HG02642 (cell line): ENCODE data around the gene MAGI3.
"Not testable (repeated sequence)": the region's sequence is repeated elsewhere in the genome, so short reads cannot be mapped to it uniquely, and the experiment has no call there.

ENCODE experiments used
- ATAC-seq: cut with Tn5 transposase; IDR thresholded peaks from one replicate; pipeline ENCODE4 v1.9.1; 2021; ENCODE audit warnings: mild to moderate bottlenecking; ENCODE audit not compliant: unreplicated experiment, poor library complexity

MAGI3 gene

GRCh38 chr1:113677250-113678158 lies 287.2 kb downstream of the MAGI3 start:
- ATAC-seq: no peak

GRCh38 chr1:113678159-113678469 lies 287.8 kb downstream of the MAGI3 start:
- no peak for ATAC-seq

GRCh38 chr1:113681596-113682337 lies 291.5 kb downstream of the MAGI3 start:
- no peak for ATAC-seq

GRCh38 chr1:113683384-113684152 lies 293.3 kb downstream of the MAGI3 start:
- ATAC-seq: no peak

GRCh38 chr1:113684153-113684541 lies 293.8 kb downstream of the MAGI3 start:
- ATAC-seq: no peak

GRCh38 chr1:113686891-113687618 lies 296.7 kb downstream of the MAGI3 start:
- no peak for ATAC-seq

GRCh38 chr1:113691184-113691583 lies 300.9 kb downstream of the MAGI3 start:
- ATAC-seq: no peak

GRCh38 chr1:113692342-113692741 lies 302.0 kb downstream of the MAGI3 start:
- no peak for ATAC-seq

GRCh38 chr1:113692824-113693431 lies 302.6 kb downstream of the MAGI3 start:
- ATAC-seq: no peak

- ATAC-seq: no peak
These were observed 304.6 kb downstream of the MAGI3 start for GRCh38 chr1:113694910-113695309.

- no peak for ATAC-seq
These were observed 311.1 kb downstream of the MAGI3 start for GRCh38 chr1:113701429-113701828.

- ATAC-seq: no peak
These were observed 324.4 kb downstream of the MAGI3 start for GRCh38 chr1:113714606-113715269.

- not testable (repeated sequence) for ATAC-seq
These were observed 327.2 kb downstream of the MAGI3 start for GRCh38 chr1:113717506-113717905.

GRCh38 chr1:113718621-113719020 lies 328.3 kb downstream of the MAGI3 start:
- ATAC-seq: not testable (repeated sequence)

- no peak for ATAC-seq
These were observed 330.7 kb downstream of the MAGI3 start for GRCh38 chr1:113721010-113721409.

GRCh38 chr1:113732802-113733201 lies 342.5 kb downstream of the MAGI3 start:
- no peak for ATAC-seq

- no peak for ATAC-seq
These were observed 344.2 kb downstream of the MAGI3 start for GRCh38 chr1:113734357-113735055.
